ENCODE measurements around the gene PSMA5. TPM values are rescaled to one million over a fixed set of nuclear protein-coding genes. Genes with fewer than 3 reads are reported as not detected.
A peak's percentile ranks its signal among the peaks of the same experiment; 100 is the strongest.

PSMA5 gene
- total RNA-seq, 1 experiment from 2014 or later: 97.8 TPM

- no peak overlapping the region for H3K27ac Mint-ChIP-seq (ENCODE audit: unreplicated experiment)
- Histone ChIP-seq H3K27me3 (replicated peaks; ENCODE audit: control insufficient read depth, insufficient read depth, low read length) (no peaks in the 10 kb centered on the region), H3K36me3 (ENCODE audit: control insufficient read depth, insufficient read depth, low read length) (no peaks in the 10 kb centered on the region), H3K9me3 (no peaks in the 10 kb centered on the region), H3K4me1 (peaks cover 13% of the 10 kb centered on the region), H3K4me3 (ENCODE audit: low read depth, low read length) (no peak overlapping the region)
- TF ChIP-seq CTCF (IDR thresholded peaks at IDR 0.05; ENCODE audit: insufficient read depth in 1 of 2, low read depth in 1 of 2, low read length in 1 of 2, severe bottlenecking in 1 of 2, unreplicated experiment in 1 of 2): no peak
- H3K9me3 Mint-ChIP-seq (ENCODE audit: unreplicated experiment): no peaks in the 10 kb centered on the region
- H3K4me3 Mint-ChIP-seq (ENCODE audit: unreplicated experiment): no peak overlapping the region
- H3K36me3 Mint-ChIP-seq (ENCODE audit: insufficient read depth, unreplicated experiment): no peaks in the 10 kb centered on the region
- intact Hi-C loops (cut with micrococcal nuclease; ENCODE audit: unreplicated experiment): no loop called here
- DNase-seq: no peak
- ChIA-PET POLR2A (no interaction called here), CTCF (no interaction called here)
- H3K4me1 Mint-ChIP-seq (ENCODE audit: low read depth, unreplicated experiment): peaks cover 14% of the 10 kb centered on the region
- BruUV-seq (replicated peaks): no TSS peak
- H3K27me3 Mint-ChIP-seq (ENCODE audit: insufficient read depth, unreplicated experiment): no peaks in the 10 kb centered on the region
Observed at GRCh38 chr1:109386054-109386717, 40.1 kb downstream of the PSMA5 start.

- intact Hi-C loops (cut with micrococcal nuclease; ENCODE audit: unreplicated experiment): no loop called here
- no peaks in the 10 kb centered on the region for H3K9me3 Mint-ChIP-seq (ENCODE audit: unreplicated experiment)
Observed at GRCh38 chr1:109385417-109385816, 40.8 kb downstream of the PSMA5 start.

GRCh38 chr1:109383854-109384253, 42.4 kb downstream of the PSMA5 start:
- POLR2A ChIA-PET: interaction anchor here (0.9 to 1.1 kb wide), 2 partner anchors 13 to 42 kb away, joined by 3 to 4 read pairs; no protein-coding TSS in a partner anchor
- Mint-ChIP-seq H3K4me1 (ENCODE audit: low read depth, unreplicated experiment) (peaks cover 14% of the 10 kb centered on the region), H3K27ac (ENCODE audit: unreplicated experiment) (peak overlapping the region; percentile 67), H3K36me3 (ENCODE audit: insufficient read depth, unreplicated experiment) (no peaks in the 10 kb centered on the region), H3K9me3 (ENCODE audit: unreplicated experiment) (no peaks in the 10 kb centered on the region), H3K4me3 (ENCODE audit: unreplicated experiment) (no peak overlapping the region), H3K27me3 (ENCODE audit: insufficient read depth, unreplicated experiment) (no peaks in the 10 kb centered on the region)
- no TSS peak for BruUV-seq (replicated peaks)
- Histone ChIP-seq H3K36me3 (ENCODE audit: control insufficient read depth, insufficient read depth, low read length) (no peaks in the 10 kb centered on the region), H3K4me1 (peaks cover 13% of the 10 kb centered on the region), H3K4me3 (ENCODE audit: low read depth, low read length) (no peak overlapping the region), H3K27me3 (replicated peaks; ENCODE audit: control insufficient read depth, insufficient read depth, low read length) (no peaks in the 10 kb centered on the region), H3K9me3 (no peaks in the 10 kb centered on the region)
- CTCF ChIA-PET: interaction anchor here (1.3 kb wide), 1 partner anchor 32 kb away, joined by 6 read pairs; no protein-coding TSS in a partner anchor
- no peak for TF ChIP-seq CTCF (IDR thresholded peaks at IDR 0.05; ENCODE audit: insufficient read depth in 1 of 2, low read depth in 1 of 2, low read length in 1 of 2, severe bottlenecking in 1 of 2, unreplicated experiment in 1 of 2)
- DNase-seq: no peak
- intact Hi-C loops (cut with micrococcal nuclease; ENCODE audit: unreplicated experiment): no loop called here

More at GRCh38 chr1:109385417-109385816, 40.8 kb downstream of the PSMA5 start:
- peaks cover 13% of the 10 kb centered on the region for H3K4me1 ChIP-seq
- ChIA-PET POLR2A (no interaction called here), CTCF (no interaction called here)
- no peaks in the 10 kb centered on the region for H3K27me3 ChIP-seq (replicated peaks; ENCODE audit: control insufficient read depth, insufficient read depth, low read length)
- Mint-ChIP-seq H3K27ac (ENCODE audit: unreplicated experiment) (no peak overlapping the region), H3K36me3 (ENCODE audit: insufficient read depth, unreplicated experiment) (no peaks in the 10 kb centered on the region), H3K4me1 (ENCODE audit: low read depth, unreplicated experiment) (peaks cover 14% of the 10 kb centered on the region), H3K4me3 (ENCODE audit: unreplicated experiment) (no peak overlapping the region), H3K27me3 (ENCODE audit: insufficient read depth, unreplicated experiment) (no peaks in the 10 kb centered on the region)
- no peaks in the 10 kb centered on the region for H3K9me3 ChIP-seq
- no TSS peak for BruUV-seq (replicated peaks)
- TF ChIP-seq CTCF (IDR thresholded peaks at IDR 0.05; ENCODE audit: insufficient read depth in 1 of 2, low read depth in 1 of 2, low read length in 1 of 2, severe bottlenecking in 1 of 2, unreplicated experiment in 1 of 2): no peak
- DNase-seq: no peak
- no peak overlapping the region for H3K4me3 ChIP-seq (ENCODE audit: low read depth, low read length)
- H3K36me3 ChIP-seq (ENCODE audit: control insufficient read depth, insufficient read depth, low read length): no peaks in the 10 kb centered on the region

Measured in Caco-2 (cell line).